NOMO-1 treated with dmso at 0.1 percent for 144 hours (cell line): ENCODE data around the gene OSBP.

Experiments used
- DNase-seq: peaks from one replicate; lab custom pipeline; 2025; ENCODE audit not compliant: unreplicated experiment; lab: John Stamatoyannopoulos, UW

OSBP gene

DNA sequence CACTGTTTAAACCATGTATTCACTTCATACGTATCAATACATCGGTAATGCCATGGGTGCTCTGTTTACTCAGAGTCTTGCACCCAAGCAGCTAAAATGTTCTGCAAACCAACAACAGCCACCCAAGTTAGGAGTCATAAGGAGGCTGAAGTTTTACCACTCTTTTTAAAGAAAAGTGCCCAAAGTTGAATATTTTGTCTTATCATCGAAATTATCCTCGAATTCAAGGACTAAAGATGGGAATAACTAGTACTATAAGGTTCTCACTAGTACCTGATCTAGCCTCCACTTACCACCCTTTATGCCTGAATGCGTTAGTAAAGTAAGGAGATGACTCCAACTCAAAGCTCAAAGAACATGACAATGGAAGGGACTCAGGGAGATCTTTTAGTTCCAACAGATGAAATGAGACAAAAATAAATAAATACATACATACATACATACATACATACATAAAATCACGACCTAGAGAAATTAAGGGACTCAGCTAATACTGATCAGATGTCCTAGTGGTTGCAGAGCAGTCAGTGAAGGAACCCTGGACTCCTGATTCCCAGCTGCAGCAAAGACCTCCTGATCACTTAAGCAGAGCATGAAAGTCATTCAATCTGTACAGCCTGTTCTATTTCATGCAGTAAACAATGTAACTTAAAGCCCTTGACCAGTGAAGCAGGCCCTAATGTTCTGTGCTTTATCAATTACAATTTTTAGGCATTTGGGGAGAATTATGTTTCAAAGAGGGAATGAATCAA, 7.7 kb downstream of the OSBP start:
- no peak for DNase-seq

DNA sequence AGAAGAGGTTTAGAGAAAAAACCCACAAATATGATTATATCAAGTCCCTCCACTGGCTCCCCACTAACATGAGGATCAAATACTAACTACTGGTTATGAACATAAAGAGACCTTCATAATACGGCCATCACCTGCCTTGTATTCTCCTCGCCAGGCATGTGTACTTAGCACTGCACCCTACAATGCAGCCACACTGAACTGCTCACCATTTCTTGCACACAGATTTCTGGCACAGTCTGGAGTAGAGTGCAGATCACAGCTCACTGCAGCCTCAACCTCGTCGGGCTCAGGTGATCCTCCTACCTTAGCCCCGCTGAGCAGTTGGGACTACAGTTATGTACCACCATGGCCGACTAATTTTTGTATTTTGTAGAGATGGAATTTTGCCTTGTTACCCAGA, 13.1 kb downstream of the OSBP start:
- no peak for DNase-seq

DNA sequence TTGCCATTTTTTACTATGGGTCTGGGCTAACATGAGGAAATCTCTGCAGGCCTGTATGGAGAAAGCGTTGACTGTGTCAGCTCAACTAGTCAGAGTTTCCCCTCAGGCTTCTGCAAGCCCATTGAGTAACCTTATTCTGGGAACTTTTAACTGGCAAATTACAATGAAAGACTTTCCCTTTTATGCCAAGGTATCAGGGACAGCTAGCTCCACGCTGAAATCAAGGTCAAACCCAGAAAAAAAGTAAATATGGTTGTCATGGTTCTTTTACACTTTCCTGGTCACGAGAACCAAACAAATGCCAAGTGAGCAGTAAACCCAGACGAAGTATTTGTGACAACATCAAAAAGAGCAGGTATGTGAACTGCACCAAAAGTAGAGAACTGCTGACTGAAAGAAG, 13.8 kb downstream of the OSBP start:
- no peak for DNase-seq

DNA sequence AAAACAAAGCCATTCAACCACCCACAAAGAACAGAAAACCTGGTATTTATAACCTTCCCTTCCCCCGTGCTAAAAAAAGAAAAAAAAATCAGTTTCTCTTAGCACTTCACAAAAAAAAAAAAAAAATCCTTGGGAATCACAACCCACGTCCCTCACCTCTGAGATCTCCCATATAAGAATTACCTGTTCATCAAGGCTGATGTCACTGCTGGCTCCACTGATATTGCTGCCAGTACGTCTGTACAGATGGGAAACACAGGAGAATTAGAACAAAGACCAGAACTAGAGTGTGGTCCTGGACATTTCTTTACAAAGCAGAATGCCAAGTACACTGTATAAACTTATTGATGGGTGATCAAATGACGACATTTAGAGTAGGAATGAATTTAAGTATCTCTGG, 14.9 kb downstream of the OSBP start:
- DNase-seq: no peak

DNA sequence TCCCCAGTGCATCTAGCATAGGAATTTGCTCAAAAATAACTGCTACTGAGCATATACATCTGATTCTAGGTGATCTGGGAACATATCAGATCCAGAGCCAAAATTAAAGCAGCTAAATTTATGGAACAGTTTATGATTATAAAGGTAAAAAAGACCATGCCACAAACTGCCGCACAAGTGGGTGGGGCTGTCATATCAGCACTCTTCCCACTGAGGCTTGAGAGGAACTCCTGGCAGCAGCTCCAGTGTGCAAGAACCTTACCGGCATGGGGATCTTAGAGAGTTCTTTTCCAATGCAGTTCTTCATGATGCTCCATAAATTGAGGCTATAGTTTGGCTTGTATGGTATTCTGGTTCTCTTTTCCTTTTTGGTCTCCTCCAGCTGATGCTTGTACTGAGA, 15.3 kb downstream of the OSBP start:
- no peak for DNase-seq

DNA sequence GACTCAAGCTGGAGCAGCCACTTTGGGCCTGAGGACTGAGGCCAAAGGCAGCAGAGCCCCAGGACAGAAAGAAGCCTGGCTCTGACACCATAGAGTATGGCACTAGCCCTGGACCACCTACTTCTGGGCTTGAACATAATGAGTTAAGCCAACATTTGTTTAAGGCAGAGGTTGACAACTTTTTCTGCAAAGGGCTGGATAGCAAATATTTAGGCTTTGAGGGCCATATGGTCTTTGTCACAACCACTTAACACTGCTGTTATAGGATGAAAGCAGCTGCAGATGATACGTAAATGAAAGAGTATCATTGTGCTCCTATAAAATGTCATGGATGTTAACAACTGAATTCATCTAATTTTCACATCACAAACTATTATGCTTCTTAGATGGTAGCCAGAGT, 16.6 kb downstream of the OSBP start:
- no peak for DNase-seq

DNA sequence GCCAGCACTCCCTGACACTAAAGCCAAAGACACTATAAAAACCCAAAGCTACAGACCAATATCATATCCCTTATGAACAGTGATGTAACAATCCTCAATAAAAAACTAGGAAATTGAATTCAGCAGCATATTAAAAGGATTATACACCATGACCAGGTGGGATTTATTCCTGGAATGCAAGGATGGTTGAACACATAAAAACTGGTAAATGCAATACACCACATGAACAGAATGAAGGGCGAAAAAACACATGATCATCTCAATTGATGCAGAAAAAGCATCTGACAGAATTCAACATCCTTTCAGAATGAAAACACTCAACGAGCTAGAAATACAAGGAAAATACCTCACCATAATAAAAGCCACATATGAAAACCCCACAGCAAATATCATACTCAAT, 31.3 kb downstream of the OSBP start:
- no peak for DNase-seq

DNA sequence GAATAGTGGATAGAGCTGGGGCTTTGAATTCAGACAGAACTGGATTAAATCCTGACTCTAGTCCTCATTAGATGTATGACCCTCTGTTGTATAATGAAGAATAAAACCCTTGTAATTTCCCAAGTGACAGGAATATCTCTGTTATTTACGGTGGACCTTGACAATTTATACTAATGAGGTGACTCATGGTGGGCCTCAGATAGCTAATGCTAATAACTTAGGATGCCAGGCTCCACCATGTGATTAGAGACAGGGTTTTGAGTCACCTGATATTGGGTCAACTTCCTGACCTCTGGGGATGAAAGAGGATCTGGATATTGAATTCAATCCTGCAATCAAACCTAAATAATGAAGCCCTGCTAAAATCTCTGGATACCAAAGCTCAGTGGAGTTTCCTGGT, 33.6 kb downstream of the OSBP start:
- no peak for DNase-seq

DNA sequence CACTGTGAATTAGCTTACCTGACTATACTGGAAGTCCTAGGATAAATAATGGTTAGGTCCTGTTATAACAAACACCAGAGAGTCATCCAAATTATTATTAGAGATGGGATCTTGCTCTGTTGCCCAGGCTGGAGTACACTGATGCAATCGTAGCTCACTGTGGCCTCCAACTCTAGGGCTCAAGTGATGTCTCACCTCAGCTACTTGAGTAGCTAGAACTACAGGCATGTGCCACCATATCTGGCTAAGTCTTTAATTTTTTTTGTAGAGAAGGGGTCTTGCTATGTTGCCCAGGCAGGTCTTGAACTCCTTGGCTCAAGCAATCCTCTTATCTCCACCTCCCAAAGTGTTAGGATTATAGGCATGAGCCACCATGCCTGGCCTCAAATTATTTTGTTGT, 37.2 kb downstream of the OSBP start:
- no peak for DNase-seq

DNA sequence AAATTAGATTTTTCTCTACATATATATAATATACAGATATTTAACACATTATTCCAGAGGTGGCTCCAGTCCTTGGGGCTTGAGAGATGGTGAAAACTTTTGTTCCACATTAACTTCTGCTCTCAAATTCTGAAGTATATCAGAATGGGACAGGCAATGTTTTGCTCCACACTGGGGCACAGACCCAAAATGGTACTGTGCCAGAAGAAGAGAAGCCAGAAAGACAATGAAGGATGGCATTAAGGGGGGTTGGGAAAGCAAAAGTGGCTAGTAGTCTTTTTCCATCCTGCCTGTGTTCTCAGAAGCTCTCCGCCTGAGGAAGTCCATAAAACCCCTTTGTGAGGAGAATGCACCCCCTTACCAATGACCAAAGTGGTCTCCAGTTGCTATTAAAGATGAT, 40.1 kb downstream of the OSBP start:
- no peak for DNase-seq

DNA sequence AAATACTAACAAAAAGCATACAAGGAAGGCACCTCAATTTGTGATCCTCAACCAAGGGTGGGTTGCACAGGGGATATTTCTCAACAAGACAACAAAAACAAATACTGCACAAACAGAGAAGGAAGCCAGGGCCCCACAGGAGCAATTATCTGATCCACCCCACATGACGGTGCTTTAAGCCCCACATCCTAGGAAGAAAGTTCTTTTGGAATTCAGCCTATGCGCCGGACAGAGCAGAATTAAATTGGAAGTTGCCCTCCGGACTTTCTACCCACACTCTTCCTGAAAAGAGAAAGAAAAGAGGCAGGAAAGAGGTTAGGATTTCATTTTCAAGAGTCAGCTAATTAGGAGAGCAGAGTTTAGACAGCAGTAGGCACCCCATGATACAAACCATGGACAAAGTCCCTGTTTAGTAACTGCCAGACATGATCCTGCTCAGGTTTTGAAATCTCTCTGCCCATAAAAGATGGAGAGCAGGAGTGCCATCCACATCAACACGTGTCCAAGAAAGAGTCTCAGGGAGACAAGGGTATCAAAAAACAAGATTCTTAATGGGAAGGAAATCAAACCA, 40.6 kb downstream of the OSBP start:
- DNase-seq: no peak

DNA sequence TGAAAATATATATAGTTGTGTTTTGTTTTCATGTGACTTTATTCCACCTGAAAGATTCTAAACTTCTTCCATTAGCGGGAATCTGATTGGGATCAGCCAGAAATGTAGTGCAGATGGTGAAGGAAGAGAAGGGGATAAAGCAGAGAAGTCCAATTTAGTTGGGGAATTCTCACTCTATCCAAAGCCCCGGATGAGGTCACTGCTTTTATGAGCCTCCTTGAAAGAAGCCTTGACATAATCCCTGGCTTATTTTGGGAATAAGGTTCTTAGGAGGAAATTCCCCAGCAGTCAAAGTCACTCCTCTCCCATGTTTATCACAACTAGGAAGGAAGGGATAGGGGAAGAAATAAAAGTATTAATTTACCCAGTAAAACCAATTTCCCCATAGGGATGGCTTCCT, 41.1 kb downstream of the OSBP start:
- no peak for DNase-seq

DNA sequence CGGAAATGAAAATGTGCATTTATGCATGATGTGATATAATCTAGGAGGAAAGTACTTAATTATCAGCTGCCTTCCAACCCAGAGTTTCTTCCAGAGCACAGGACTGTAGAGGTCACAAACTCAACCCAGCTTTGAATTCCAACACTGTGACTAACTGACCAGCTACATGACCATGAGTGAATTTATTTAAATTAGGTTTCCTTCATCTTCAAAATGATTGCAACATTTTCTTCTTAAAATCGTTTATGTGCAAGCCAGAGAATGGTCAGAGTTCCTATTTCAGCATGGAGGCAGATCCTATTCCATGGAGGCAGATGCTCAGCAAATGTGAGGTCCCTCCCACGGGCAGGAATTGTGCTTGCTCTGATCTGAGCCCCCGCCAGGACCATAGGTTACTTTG, 42.4 kb downstream of the OSBP start:
- no peak for DNase-seq

DNA sequence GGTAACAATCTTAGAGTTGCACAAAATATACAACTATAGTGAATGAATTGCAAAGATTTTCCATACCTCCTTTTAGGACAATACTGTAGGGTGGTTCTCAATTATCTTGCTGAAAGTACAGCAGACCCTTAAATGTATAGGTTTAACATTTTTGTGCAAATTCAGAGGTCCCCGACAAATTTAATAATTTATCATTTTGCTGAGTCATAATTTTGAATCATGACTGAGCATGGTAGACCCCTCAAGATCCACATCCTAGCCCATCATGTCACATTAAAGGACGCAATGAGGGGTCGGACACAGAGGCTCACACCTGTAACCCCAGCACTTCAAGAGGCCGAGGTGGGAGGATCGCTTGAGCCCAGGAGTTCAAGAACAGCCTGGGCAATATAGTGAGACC, 43.5 kb downstream of the OSBP start:
- DNase-seq: no peak

DNA sequence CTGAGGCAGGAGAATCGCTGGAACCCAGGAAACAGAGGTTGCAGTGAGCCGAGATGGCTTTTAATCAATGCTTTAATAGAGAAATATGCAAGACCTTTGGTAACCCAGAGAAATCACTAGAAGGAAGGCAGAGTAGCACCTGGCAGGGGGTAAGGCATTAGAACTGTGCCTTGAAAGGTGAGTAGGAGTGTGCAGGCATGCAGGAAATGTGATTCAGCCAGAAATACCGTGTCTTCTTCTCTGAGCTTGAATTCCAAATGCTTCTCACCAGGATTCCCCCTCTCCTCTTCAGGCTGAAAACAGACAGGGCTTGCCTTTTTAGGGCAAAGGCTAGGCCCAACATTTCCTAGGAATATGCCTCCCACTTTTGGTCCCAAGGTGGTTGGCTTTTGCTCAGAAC, 53.3 kb downstream of the OSBP start:
- no peak for DNase-seq

DNA sequence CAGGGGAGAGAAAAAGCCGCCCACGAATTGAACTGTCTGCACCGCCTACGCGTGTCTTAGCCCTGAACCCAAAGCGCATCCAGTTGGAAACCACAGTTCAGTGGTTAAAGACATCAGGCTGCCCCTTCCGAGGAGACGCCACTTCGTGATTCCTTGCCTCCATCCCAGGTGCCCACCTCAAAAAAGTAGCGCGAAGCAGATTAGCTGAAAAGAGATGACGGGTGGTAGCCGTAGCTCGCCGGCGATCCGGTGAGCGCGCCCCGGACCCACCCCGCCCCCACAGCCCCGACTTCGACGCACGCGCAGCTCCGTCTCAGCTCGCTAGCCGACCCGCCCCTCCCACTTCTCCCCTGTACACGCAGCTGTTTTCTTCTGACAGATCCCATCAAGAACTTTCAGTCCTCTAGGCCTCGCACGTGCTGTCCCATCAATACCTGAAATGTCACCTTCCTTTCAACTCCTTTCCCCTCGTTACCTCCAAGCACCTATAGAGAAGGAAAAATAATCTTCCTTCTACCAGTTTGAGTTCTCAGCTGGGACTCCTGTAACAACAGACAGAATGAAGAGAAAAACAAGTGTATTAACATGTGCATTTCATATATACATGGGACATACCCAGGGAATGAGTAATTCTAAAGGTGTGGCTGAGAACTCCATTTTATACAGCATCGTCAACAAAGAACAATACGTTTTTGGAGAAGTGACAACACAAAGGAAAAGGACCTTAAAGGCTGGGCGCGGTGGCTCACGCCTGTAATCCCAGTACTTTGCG, 54.7 kb downstream of the OSBP start:
- peak; percentile 45 for DNase-seq

DNA sequence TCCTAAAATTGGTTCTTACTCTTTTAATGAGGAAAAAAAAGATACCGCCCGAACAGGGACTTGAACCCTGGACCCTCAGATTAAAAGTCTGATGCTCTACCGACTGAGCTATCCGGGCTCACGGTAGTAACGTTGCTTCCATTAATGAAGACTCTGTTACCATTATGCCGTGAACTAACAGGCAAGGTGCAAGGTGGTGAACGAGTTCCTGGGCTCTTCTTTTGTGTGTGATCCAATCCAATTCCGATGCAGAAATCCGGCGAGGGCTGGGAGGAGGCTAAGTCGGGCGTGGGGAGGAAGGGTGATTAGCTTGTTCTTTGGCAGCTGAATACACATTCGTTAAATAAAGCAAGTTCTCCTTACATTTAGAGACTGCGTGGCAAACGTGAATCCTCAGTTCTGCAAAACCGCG, 55.3 kb downstream of the OSBP start:
- peak; percentile 36 for DNase-seq

DNA sequence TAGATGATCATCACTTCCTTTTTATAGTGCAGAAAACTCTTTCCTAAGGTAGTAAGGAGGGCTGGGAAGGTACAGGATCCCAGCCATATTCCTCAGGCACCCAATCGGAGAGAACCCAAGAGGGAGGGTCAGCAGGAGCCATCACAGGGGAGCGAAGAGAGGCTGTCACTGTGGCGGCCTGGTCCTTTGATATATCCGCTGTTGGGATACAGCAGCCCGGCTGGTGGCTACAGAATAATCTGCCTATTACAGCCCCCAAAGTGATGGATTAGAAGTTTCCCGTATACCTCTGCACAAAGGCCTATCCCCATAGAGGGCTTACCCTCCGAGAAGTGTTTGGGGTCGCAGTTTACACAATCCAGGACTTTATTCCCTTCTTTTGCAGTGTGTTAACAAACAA, 55.7 kb downstream of the OSBP start:
- no peak for DNase-seq

DNA sequence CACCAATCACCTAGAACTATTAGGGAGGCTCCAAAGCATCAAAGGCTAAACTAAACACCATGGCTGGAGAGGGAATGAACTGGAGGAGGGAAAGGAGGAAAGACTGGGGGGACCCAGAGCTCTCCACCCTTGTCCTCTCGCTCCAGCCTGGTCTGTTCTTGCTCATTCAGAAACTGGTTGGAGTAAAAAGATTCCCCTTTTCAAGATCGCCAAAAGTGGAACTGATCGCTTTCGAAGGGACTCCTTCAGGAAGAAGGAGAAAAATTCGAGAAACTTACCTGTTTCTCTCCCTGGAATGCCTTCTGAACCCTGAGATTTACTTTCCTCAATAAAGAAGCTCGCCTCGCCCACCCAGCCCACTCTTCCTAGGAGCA, 57.3 kb downstream of the OSBP start:
- no peak for DNase-seq

DNA sequence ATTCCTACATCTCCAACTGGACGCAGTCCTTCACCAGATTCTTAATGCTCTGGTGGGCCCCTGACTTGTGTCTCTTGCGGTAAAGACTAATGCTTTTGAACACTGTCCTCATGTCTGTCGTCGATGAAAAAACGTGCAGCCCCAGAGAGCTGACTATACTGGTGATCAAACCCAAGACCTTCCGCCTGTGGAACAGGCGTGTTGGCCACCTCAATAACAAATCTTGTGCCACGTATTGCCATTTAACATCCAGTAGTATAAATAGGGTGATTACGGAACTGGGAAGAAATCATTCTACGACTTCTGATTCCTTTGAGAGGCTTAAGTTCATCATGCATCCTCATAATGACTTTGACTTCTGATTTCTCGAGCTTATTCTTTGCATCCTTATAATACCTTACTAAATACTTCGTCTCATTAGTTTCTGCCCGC, 58.6 kb downstream of the OSBP start:
- DNase-seq: no peak

DNA sequence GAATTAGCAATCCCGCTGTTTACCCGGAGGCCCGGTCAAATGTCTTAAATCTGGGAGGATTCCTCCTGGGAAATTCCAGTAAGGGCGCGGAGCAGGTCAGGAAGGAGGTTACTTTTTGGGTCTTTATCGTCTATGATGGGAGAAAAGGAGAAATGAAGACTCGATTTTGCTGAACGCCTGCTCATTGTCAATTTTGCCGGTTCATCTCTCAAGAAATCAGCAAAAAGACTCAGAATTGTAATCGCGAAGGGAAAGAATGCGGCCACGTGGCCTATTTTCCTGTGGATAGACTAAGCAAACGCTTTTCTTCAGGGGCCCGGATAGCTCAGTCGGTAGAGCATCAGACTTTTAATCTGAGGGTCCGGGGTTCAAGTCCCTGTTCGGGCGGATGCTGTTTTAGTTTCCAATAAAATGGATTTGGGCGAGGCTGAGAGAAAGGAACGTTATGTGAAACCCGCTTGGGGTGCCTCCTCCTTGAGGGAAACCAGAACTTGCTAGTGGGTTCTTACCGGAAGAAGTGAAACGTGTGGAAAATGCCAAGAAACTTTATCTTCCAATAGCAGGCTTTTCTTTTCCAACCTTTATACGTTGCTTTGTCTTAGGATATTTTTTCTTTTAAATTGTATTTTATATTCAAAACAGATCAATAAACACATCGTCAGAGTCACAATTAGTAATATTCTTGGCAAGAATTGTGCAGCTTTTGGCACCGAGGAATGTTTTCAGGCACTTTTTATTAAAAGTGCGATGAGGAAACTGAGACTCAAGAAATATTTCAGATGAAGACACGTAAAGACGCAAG, 59.3 kb downstream of the OSBP start:
- DNase-seq: peak; percentile 59
